Chondrocyte (in vitro differentiated cells): Measurements from ENCODE around the gene TPO. TPM values are rescaled to one million over a fixed set of nuclear protein-coding genes. Genes with fewer than 3 reads are reported as not detected.
"Not testable (repeated sequence)": the region's sequence is repeated elsewhere in the genome, so short reads cannot be mapped to it uniquely, and the experiment has no call there.

Experiments used
- DNase-seq: peaks from one replicate; pipeline ENCODE4 v3.0.0; 2021; ENCODE audit warnings: mixed read lengths, low spot score
- H3K27ac Mint-ChIP-seq: one replicate; pipeline ENCODE4 v1.8.0; 2021; ENCODE audit warnings: mild to moderate bottlenecking, moderate library complexity, mixed read lengths; ENCODE audit not compliant: unreplicated experiment
- H3K27me3 Mint-ChIP-seq: 2 replicates; pipeline ENCODE4 v1.8.0; 2021; ENCODE audit warnings: low read depth, mixed read lengths
- H3K36me3 Mint-ChIP-seq: 2 replicates; pipeline ENCODE4 v1.8.0; 2021; ENCODE audit warnings: low read depth, mixed read lengths
- H3K4me1 Mint-ChIP-seq: 2 replicates; pipeline ENCODE4 v1.8.0; 2021; ENCODE audit warnings: low read depth, mild to moderate bottlenecking, mixed read lengths
- H3K4me3 Mint-ChIP-seq: one replicate; pipeline ENCODE4 v1.8.0; 2021; ENCODE audit warnings: mild to moderate bottlenecking, moderate library complexity, mixed read lengths; ENCODE audit not compliant: unreplicated experiment
- H3K9me3 Mint-ChIP-seq: 2 replicates; pipeline ENCODE4 v1.8.0; 2021; ENCODE audit warnings: low read depth, mixed read lengths
- CTCF ChIP-seq: fragments of 200-600 bp; sonication (generic); IDR thresholded peaks from 2 replicates; pipeline ENCODE4 v1.5.0; 2021; ENCODE audit warnings: antibody characterized with exemption, mild to moderate bottlenecking, moderate library complexity
- total RNA-seq: library from RNA; stranded (reverse); gene quantifications from 3 replicates; pipeline ENCODE4 v1.2.1, GENCODE V29; 2021

The TPO gene
- total RNA-seq, 1 donor from 2014 or later, result not detected

GRCh38 chr2:1378456-1379150, 34.7 kb upstream of the TPO start:
- Mint-ChIP-seq H3K4me3 (no peak overlapping the region), H3K27me3 (peaks cover 12% of the 10 kb centered on the region), H3K27ac (no peak overlapping the region), H3K4me1 (no peaks in the 10 kb centered on the region), H3K36me3 (no peaks in the 10 kb centered on the region), H3K9me3 (peaks cover 2% of the 10 kb centered on the region)
- no peak for TF ChIP-seq CTCF
- no peak for DNase-seq

- TF ChIP-seq CTCF, result no peak
- Mint-ChIP-seq H3K36me3 (no peaks in the 10 kb centered on the region), H3K27ac (no peak overlapping the region), H3K9me3 (peaks cover 2% of the 10 kb centered on the region), H3K4me3 (no peak overlapping the region), H3K4me1 (no peaks in the 10 kb centered on the region), H3K27me3 (peaks cover 18% of the 10 kb centered on the region)
- DNase-seq, result no peak
Observed at GRCh38 chr2:1381644-1382043, 31.6 kb upstream of the TPO start.

GRCh38 chr2:1387954-1388725, 25.1 kb upstream of the TPO start:
- H3K27me3 Mint-ChIP-seq, result peaks cover 12% of the 10 kb centered on the region
- not testable (repeated sequence) for H3K4me3 Mint-ChIP-seq, H3K9me3 Mint-ChIP-seq, H3K4me1 Mint-ChIP-seq, H3K27ac Mint-ChIP-seq, DNase-seq, H3K36me3 Mint-ChIP-seq

- H3K4me3 Mint-ChIP-seq, H3K27ac Mint-ChIP-seq: not testable (repeated sequence)
- peaks cover 12% of the 10 kb centered on the region for H3K27me3 Mint-ChIP-seq
Observed at GRCh38 chr2:1390118-1390517, 23.1 kb upstream of the TPO start.

GRCh38 chr2:1393321-1393720, 19.9 kb upstream of the TPO start:
- Mint-ChIP-seq H3K27ac (no peak overlapping the region), H3K27me3 (peaks cover 5% of the 10 kb centered on the region), H3K9me3 (peaks cover 4% of the 10 kb centered on the region), H3K36me3 (no peaks in the 10 kb centered on the region), H3K4me1 (no peaks in the 10 kb centered on the region), H3K4me3 (no peak overlapping the region)
- no peak for DNase-seq
- TF ChIP-seq CTCF, result no peak

More at GRCh38 chr2:1390118-1390517, 23.1 kb upstream of the TPO start:
- not testable (repeated sequence) for H3K36me3 Mint-ChIP-seq, H3K4me1 Mint-ChIP-seq, DNase-seq, H3K9me3 Mint-ChIP-seq

GRCh38 chr2:1394709-1395408, 18.4 kb upstream of the TPO start:
- H3K9me3 Mint-ChIP-seq, result peaks cover 4% of the 10 kb centered on the region
- no peak for TF ChIP-seq CTCF
- no peak overlapping the region for H3K4me3 Mint-ChIP-seq
- no peak overlapping the region for H3K27ac Mint-ChIP-seq
- H3K27me3 Mint-ChIP-seq, result peaks cover 5% of the 10 kb centered on the region
- no peaks in the 10 kb centered on the region for H3K36me3 Mint-ChIP-seq
- DNase-seq, result no peak
- no peaks in the 10 kb centered on the region for H3K4me1 Mint-ChIP-seq
